GM13976 (cell line): ENCODE results near the gene C20orf144.
A peak's percentile ranks its signal among the peaks of the same experiment; 100 is the strongest.

Experiments used
- DNase-seq: peaks from one replicate; pipeline ENCODE4 v3.0.0; 2012; ENCODE audit warnings: low spot score
- in situ Hi-C: fragments of 300-500 bp; cut with MboI; formaldehyde crosslinking; loops from one replicate; pipeline ENCODE4 v1.12.0; 2022; ENCODE audit warnings: low sequenced_read_pairs, mixed read lengths, inconsistent platforms; ENCODE audit not compliant: unreplicated experiment
- TF ChIP-seq, protein P1 (sequence below): IDR thresholded peaks from 2 replicates; pipeline ENCODE4 v1.5.1; 2012; ENCODE audit warnings: borderline replicate concordance, mild to moderate bottlenecking; ENCODE audit not compliant: insufficient read depth; ENCODE audit errors: extremely low read depth, missing control alignments, control extremely low read depth

The C20orf144 gene

GRCh38 chr20:33681728-33682353 is 19.7 kb downstream of the C20orf144 start:
- no peak for DNase-seq
- TF ChIP-seq, protein P1, sequence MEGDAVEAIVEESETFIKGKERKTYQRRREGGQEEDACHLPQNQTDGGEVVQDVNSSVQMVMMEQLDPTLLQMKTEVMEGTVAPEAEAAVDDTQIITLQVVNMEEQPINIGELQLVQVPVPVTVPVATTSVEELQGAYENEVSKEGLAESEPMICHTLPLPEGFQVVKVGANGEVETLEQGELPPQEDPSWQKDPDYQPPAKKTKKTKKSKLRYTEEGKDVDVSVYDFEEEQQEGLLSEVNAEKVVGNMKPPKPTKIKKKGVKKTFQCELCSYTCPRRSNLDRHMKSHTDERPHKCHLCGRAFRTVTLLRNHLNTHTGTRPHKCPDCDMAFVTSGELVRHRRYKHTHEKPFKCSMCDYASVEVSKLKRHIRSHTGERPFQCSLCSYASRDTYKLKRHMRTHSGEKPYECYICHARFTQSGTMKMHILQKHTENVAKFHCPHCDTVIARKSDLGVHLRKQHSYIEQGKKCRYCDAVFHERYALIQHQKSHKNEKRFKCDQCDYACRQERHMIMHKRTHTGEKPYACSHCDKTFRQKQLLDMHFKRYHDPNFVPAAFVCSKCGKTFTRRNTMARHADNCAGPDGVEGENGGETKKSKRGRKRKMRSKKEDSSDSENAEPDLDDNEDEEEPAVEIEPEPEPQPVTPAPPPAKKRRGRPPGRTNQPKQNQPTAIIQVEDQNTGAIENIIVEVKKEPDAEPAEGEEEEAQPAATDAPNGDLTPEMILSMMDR, result no peak
- in situ Hi-C loops, result no loop called here

- in situ Hi-C loops, result no loop called here
- TF ChIP-seq, protein P1, result no peak
- DNase-seq, result no peak
These were observed 22.6 kb downstream of the C20orf144 start for GRCh38 chr20:33684533-33685327.

GRCh38 chr20:33685328-33686099 is 23.4 kb downstream of the C20orf144 start:
- TF ChIP-seq, protein P1, result no peak
- DNase-seq, result peak; percentile 83
- in situ Hi-C loops, result no loop called here

DNA sequence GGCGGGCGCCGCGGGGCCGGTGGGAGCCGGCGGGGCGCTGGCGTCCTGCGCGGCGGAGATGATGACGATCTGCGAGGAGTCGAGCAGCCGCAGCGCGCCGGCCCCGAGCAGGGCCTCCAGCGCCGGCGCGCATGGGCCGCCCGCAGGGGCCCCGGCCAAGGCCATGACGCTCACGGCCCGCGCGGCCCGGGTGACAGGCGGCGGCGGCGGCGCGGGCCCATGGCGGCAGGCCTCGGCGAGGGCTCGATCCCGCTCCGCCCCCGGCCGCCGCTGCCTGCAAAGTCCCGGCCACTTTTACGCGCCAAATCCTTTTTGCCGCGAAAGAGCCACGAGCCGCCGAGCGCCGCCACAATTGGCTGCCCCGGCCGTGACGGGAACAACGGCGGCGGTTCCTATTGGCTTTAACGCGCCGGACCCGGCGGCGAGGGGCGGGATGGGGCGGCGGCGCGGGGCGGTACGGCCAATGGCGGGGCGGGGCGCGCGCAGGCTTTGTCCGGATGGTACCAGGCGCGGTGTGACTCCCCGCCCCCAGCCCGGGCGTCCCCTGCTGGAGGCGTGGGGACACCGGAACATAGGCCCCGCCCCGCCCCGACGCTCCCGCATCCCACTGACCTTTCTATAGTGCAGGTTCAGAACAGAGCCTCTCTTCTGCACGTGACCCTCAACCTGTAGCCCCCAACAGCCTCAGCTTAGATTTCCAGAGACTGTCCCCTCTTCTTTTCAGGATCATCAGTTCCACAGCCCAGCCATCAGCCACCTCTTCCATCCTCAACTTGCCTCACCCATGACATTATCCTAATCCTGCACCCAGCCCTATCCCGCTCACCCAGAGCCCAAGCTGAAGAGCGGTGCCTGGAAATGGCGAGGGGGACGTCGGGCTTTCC is 24.2 kb downstream of the C20orf144 start, which contains the start of gene E2F1:
Gene E2F1, minus strand, starts transcription at position 286 of the 884 bp plus-strand sequence. Its CDS starts 121 bp downstream, at position 165.
- peak; percentile 99 for DNase-seq
- TF ChIP-seq, protein P1, result peak; percentile 24
- in situ Hi-C loops, result no loop called here

- no peak for DNase-seq
- in situ Hi-C loops, result no loop called here
- TF ChIP-seq, protein P1, result no peak
These were observed 24.8 kb downstream of the C20orf144 start for GRCh38 chr20:33686984-33687366.

DNA sequence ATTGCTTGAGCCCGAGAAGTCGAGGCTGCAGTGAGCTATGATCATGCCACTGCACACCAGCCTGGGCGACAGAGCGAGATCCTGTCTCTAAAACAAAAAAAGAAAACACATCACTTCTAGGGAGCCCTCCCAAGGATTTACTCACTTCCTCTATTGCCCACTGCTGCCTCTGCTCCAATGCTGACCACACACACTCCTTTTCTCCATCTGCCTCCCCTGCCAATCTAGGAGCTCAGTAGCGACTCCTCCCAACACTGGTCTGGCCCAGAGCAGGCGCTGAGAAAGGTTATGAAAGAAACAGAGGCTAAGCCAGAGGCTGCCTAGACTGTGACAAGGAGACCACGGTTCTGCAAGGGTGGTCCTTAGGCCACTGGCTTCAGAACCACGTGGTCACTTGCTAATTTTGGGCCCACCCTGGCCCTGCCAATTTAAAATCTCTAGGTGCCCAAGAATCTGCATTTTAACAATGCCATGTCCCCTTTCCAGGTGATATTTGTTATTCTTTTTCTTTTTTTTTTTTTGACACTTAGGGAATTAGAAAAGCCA is 25.3 kb downstream of the C20orf144 start:
- in situ Hi-C loops, result no loop called here
- DNase-seq, result no peak
- TF ChIP-seq, protein P1, result no peak
